Skin epidermis (tissue), 12 donors: ENCODE data around the gene CEP112.

Source experiments
- H3K27ac ChIP-seq, 21 experiments: fragments of 200-600 bp; sonication (generic) in 11 of 21; one replicate each; pipeline ENCODE4 v1.5.0; 2020; ENCODE audit warnings: mild to moderate bottlenecking in 3 of 21, inconsistent platforms in 2 of 21, moderate library complexity in 2 of 21
- H3K4me3 ChIP-seq, 7 experiments: fragments of 200-600 bp; sonication (generic) in 2 of 7; one replicate each; pipeline ENCODE4 v1.5.0; 2020; ENCODE audit warnings: inconsistent platforms in 2 of 7, mild to moderate bottlenecking in 2 of 7, moderate library complexity in 1 of 7

The CEP112 gene

GRCh38 chr17:65953316-65954147 lies 238.4 kb downstream of the CEP112 start:
- Histone ChIP-seq H3K27ac (no peak overlapping the region), H3K4me3 (no peak overlapping the region)

GRCh38 chr17:65952586-65952985 lies 239.3 kb downstream of the CEP112 start:
- no peak overlapping the region for H3K27ac ChIP-seq

GRCh38 chr17:65952015-65952414 lies 239.9 kb downstream of the CEP112 start:
- H3K27ac ChIP-seq, result no peak overlapping the region
- no peak overlapping the region for H3K4me3 ChIP-seq

More at GRCh38 chr17:65952586-65952985, 239.3 kb downstream of the CEP112 start:
- H3K4me3 ChIP-seq, result no peak overlapping the region

- H3K27ac ChIP-seq, result no peak overlapping the region
- H3K4me3 ChIP-seq, result no peak overlapping the region
Observed at GRCh38 chr17:65947831-65948230, 244.1 kb downstream of the CEP112 start.

- Histone ChIP-seq H3K27ac (no peak overlapping the region), H3K4me3 (no peak overlapping the region)
Observed at GRCh38 chr17:65942592-65942991, 249.3 kb downstream of the CEP112 start.

GRCh38 chr17:65941356-65941899 lies 250.5 kb downstream of the CEP112 start:
- H3K27ac ChIP-seq, result peak overlapping the region in 1 of 21 experiments; percentile 10
- no peak overlapping the region for H3K4me3 ChIP-seq

GRCh38 chr17:65936013-65936412 lies 255.9 kb downstream of the CEP112 start:
- Histone ChIP-seq H3K27ac (no peak overlapping the region), H3K4me3 (no peak overlapping the region)

- Histone ChIP-seq H3K27ac (no peak overlapping the region), H3K4me3 (no peak overlapping the region)
Observed at GRCh38 chr17:65933290-65933689, 258.6 kb downstream of the CEP112 start.

- Histone ChIP-seq H3K27ac (no peak overlapping the region), H3K4me3 (no peak overlapping the region)
Observed at GRCh38 chr17:65931246-65932149, 260.4 kb downstream of the CEP112 start.

- H3K4me3 ChIP-seq, result no peak overlapping the region
- H3K27ac ChIP-seq, result no peak overlapping the region
Observed at GRCh38 chr17:65930140-65930730, 261.7 kb downstream of the CEP112 start.

GRCh38 chr17:65926599-65926998 lies 265.3 kb downstream of the CEP112 start:
- H3K27ac ChIP-seq, result peak overlapping the region in 1 of 21 experiments; percentile 62
- no peak overlapping the region for H3K4me3 ChIP-seq

GRCh38 chr17:65925606-65926307 lies 266.2 kb downstream of the CEP112 start:
- Histone ChIP-seq H3K4me3 (no peak overlapping the region), H3K27ac (peak overlapping the region in 4 of 21 experiments; percentile 2 to 64 (median 58))

- no peak overlapping the region for H3K27ac ChIP-seq
Observed at GRCh38 chr17:65920996-65921395, 270.9 kb downstream of the CEP112 start.

GRCh38 chr17:65918916-65919315 lies 273.0 kb downstream of the CEP112 start:
- H3K27ac ChIP-seq, result peak overlapping the region in 13 of 21 experiments; percentile 12 to 73 (median 30)
- H3K4me3 ChIP-seq, result no peak overlapping the region

More at GRCh38 chr17:65920996-65921395, 270.9 kb downstream of the CEP112 start:
- no peak overlapping the region for H3K4me3 ChIP-seq

- H3K4me3 ChIP-seq, result no peak overlapping the region
- peak overlapping the region in 12 of 21 experiments; percentile 13 to 75 (median 34) for H3K27ac ChIP-seq
Observed at GRCh38 chr17:65918500-65918899, 273.4 kb downstream of the CEP112 start.

- Histone ChIP-seq H3K27ac (peak overlapping the region in 3 of 21 experiments; percentile 44 to 75 (median 45)), H3K4me3 (no peak overlapping the region)
Observed at GRCh38 chr17:65917560-65917959, 274.4 kb downstream of the CEP112 start.

GRCh38 chr17:65916425-65916824 lies 275.5 kb downstream of the CEP112 start:
- no peak overlapping the region for H3K27ac ChIP-seq
- H3K4me3 ChIP-seq, result no peak overlapping the region

GRCh38 chr17:65914784-65915342 lies 277.1 kb downstream of the CEP112 start:
- Histone ChIP-seq H3K27ac (peak overlapping the region in 2 of 21 experiments; percentile 33 to 34), H3K4me3 (no peak overlapping the region)

- no peak overlapping the region for H3K4me3 ChIP-seq
- no peak overlapping the region for H3K27ac ChIP-seq
Observed at GRCh38 chr17:65913326-65913850, 278.5 kb downstream of the CEP112 start.
